CD4-positive, alpha-beta T cell treated with Interleukin-4 for 4 hours (primary cell): Measurements from ENCODE around the gene FAM13A.
A peak's percentile ranks its signal among the peaks of the same experiment; 100 is the strongest.

Experiments
- DNase-seq: peaks from one replicate; pipeline ENCODE4 v3.0.0-alpha.2; 2020

Gene FAM13A

GRCh38 chr4:88807499-88807898 is 249.5 kb downstream of the FAM13A start:
- DNase-seq = no peak

- no peak for DNase-seq
Measured at GRCh38 chr4:88804234-88804633, 252.8 kb downstream of the FAM13A start.

- DNase-seq = peak; percentile 10
Measured at GRCh38 chr4:88803600-88804096, 253.3 kb downstream of the FAM13A start.

DNA sequence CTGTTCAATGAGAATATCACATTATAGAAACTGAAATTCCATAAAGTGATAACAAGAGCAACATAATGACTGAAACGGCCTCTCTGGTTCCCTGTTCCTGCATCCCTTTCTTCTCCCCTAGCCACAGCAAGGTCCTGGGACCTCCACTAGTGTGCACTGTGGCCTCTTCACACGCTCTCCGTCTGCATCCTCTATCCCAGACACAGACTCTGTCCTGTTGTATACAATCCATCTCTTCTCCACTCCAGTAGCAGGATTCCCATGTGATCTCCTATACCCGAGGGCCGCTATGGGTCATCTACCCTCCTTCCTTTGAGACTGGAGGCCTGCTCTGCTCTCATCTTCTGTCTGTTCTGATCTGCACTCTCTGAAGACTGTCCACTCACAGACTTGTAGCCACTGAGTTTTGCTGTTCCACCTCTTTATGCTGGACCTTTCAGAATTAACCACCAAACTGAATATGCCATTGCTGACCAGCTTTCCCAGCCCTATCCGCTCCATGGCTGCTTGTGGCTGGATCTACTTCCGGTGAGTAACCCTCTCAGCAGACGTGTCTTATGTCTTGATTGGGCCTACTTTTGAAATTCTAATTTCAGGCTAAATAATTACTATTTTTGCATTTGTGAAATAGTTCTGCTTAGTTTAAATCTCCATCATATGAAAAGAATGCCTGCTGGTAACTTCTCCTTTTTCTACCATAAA is 254.2 kb downstream of the FAM13A start:
- no peak for DNase-seq

GRCh38 chr4:88802138-88802537 is 254.8 kb downstream of the FAM13A start:
- DNase-seq = no peak

- DNase-seq = no peak
Measured at GRCh38 chr4:88799900-88800299, 257.1 kb downstream of the FAM13A start.

GRCh38 chr4:88797725-88798124 is 259.3 kb downstream of the FAM13A start:
- DNase-seq = no peak

DNA sequence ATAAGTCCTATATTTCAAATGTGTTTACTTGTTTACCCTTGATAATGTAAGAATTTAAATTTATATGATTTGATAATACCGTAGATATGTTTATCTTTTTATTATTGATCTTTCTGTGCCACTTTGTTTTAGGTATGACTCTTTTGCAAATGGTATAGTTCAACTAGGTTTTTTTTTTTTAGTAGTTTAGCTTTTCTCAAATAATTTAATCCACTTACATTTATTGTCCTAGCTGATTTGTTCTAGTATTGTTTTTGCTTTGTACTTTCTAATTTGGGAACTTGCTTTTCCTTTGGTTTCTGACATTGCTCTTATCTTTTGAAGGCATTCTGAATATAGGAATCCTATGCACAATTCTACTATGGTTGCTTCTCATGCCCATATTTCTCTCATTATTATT is 260.4 kb downstream of the FAM13A start:
- no peak for DNase-seq

DNA sequence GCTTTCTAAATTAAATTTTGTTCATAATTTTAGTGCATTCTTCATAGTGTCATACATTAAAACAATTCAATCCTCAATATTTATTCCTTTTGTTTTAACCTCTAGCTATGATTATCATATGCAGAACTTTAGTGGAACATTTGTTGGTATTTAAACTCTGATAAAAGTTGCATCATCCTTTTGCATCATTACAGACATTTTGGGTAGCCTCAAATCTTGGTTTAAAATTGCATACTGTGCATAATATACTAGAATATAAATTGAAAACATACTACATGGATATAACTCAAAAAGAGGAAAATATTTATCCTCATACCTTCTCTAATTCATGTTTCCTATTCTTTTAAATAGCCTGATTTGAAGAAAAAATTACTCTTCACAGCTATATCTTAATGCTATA is 262.0 kb downstream of the FAM13A start:
- no peak for DNase-seq

- no peak for DNase-seq
Measured at GRCh38 chr4:88794087-88794690, 262.8 kb downstream of the FAM13A start.

DNA sequence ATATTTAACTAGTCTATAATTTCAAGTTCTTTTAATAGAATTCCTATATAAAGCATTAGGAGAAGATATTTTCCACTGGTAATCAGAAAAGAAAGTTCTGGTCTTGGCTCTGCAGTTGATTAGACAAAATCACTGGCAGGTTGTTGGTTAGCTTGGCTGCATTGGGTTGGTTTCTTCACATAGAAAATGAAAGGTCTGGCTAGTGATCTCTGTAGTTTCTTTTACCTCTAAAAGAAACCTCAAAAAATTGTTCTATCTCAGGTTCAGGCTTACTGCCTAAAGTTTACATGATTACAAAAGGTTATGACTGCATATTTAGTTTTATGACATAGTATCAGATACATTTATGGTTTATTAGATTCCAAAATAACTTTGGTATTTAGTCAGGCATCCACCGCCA is 263.5 kb downstream of the FAM13A start:
- DNase-seq = no peak

DNA sequence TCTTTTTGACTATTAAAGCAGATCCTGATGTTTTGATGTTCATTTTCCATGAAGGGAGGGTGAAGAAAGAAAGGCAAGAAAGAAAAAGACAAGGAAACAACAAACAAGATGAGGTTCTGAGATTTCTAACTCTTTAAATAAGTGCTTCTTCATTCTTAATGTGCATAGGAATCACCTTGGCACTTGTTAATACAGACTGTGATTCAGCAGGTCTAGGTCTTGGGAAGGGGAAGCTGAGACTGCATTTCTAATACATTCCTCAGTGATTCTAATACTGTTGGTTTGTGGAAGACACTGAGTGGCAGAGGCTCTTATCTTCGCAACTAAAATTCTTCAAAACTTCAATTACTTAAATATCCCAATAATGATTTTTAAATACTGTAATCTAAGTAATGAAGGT is 264.2 kb downstream of the FAM13A start:
- DNase-seq = no peak

DNA sequence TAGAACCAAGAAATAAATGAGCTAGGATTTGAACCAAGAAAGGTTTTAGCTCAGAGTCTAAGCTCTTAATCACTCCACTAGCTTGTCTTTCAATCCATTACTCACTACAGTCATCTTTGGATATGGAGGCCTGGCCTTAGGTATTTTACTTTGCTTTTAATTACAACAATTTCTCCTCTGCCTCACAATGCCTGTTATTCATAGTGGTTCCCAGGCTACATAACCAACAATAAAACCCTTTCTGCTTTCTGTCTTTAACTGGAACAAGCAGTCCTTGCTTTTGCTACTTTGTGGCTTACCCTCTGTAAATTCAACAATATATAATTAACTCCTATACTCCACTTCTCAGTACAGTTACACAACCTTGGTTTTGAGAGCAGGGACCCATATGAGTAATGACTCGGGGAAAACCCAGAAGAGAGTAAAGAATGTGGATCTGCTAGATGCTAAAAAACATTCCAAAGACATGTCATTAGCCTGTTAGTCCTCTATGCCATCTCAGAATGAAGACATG is 264.7 kb downstream of the FAM13A start:
- DNase-seq = peak; percentile 17

GRCh38 chr4:88791274-88791673 is 265.7 kb downstream of the FAM13A start:
- DNase-seq = no peak

DNA sequence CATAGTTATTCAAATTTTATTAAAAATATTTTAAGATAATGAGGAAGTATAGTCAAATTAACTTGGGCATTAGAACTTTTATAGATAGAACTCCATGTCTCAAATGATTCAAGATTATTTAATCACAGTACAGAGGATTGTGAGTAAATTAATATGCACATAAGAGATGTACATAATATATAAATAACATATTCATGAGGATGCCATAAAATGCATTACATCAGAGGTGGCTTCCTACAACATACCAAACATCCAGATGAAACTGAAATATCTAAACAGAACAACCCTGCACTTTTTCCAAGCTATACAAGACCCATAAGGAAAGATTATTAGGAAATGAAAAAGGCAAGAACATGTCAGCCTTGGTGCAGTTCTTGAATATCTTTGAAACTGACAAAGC is 268.1 kb downstream of the FAM13A start:
- no peak for DNase-seq

DNA sequence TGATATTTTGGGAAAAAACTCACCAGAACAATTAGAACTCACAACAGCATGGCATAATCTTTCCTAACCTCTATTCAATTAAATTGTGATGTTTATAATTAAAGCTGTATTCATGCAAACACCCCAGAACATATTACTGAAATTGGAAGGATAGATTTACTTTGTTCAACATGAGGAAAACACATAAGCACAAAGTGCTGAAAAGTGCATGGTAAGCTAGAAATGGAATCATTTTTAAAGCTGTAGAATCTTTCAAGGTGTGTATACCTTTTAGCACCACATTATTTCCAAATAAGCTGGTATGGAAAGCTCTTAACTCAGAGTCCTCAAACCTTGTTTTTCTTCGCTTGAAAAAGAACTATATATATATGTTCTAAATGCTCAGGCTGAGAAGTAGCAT is 268.6 kb downstream of the FAM13A start:
- DNase-seq = no peak

- no peak for DNase-seq
Measured at GRCh38 chr4:88786011-88786410, 271.0 kb downstream of the FAM13A start.

- DNase-seq = no peak
Measured at GRCh38 chr4:88780389-88780788, 276.6 kb downstream of the FAM13A start.

GRCh38 chr4:88779431-88779830 is 277.6 kb downstream of the FAM13A start:
- no peak for DNase-seq

- no peak for DNase-seq
Measured at GRCh38 chr4:88775529-88775928, 281.5 kb downstream of the FAM13A start.

DNA sequence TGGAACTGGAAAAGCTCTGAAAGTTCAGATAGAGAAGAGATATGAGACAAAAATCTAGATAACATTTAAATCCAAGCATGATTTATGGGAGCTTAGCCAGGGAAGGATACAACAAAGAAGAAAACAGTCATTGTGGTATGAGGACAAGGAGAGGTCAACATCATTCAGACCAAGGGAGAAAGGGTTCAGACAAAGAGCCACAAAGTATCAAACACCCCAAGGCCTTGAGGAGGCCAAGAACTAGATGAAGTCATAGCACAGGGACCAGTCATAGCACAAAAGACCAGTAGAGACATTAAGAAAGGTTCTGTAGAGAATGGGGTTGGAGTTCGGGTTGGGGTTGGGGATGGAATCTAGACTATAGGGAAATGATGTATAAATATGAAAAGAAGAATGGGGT is 282.0 kb downstream of the FAM13A start:
- no peak for DNase-seq

DNA sequence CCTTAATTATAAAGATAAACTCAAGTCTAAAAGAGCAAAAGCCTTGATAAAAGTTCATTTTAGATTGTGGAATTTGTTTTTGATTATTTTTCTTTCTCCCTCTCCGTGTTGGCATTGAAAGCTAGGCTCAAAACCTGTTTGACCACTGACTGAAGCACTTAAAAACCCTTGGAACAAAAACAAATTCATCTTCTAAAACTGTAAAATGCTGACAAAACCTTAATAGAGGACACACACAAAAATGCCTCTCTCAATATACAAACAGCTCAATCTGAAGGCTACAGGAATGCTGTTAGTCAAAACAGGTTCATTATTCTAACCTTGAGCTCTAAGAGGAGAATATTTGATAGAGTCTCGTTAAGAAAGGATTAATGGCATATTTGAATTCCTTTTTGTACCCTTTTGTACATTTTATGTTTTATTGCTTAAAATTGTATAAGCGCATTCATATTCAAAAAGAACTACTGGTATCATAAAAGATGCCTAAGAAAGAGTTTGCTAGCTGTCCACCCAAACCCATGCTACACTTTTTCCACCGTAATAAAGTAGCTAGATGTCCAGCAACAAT is 285.0 kb downstream of the FAM13A start:
- DNase-seq = no peak

DNA sequence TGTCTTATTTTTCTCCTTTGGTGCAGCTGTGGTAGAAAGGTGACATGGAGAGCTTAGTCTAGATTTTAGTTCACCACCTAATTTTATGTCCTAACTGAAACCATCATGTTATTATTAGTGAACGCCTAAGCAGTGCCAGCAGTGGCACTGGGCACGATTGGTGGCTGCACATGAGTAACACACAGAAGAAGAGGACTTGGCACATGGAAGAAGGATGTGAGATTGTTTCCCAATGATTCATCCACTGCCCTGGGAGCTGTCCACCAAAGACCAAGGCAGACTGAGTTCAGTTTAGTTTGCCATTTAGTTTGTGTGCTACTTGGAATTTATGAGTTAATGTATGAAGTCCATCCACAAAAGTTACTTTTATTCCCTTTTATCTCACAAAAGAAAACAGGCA is 291.3 kb downstream of the FAM13A start:
- DNase-seq = no peak

- no peak for DNase-seq
Measured at GRCh38 chr4:88763075-88763474, 293.9 kb downstream of the FAM13A start.
